Retinal pigment epithelial cell (primary cell): Measurements from ENCODE around the gene PLEKHM3.

Source experiments
- DNase-seq: peaks from one replicate; pipeline ENCODE4 v3.0.0-alpha.2; 2010; ENCODE audit warnings: low read depth
- H3K4me3 ChIP-seq: 2 replicates; pipeline ENCODE4 v1.5.1; 2011; ENCODE audit warnings: mild to moderate bottlenecking, low read length, control low read depth, moderate library complexity
- TF ChIP-seq, protein P1 (sequence below): conservative IDR thresholded peaks from 2 replicates; pipeline ENCODE4 v1.5.1; 2011; ENCODE audit warnings: low read depth, low read length, control low read depth, inconsistent platforms

PLEKHM3 gene

DNA sequence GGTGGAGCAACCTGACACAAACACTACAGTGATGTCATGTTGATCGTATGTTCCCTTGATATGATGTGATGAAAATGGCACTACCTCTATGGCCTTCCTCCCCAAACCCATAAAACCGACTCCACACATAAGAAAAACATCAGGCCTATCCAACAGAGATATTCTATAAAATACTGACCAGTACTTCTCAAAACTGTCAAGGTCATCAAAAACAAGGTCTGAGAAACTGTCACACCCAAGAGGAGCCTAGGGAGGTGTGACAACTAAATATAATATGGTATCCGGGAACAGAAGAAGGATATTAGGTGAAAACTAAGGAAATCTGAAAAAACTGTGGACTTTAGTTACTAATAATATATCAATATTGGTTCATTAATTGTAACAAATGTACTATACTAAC lies 169.7 kb downstream of the PLEKHM3 start:
- DNase-seq, result no peak
- TF ChIP-seq, protein P1, sequence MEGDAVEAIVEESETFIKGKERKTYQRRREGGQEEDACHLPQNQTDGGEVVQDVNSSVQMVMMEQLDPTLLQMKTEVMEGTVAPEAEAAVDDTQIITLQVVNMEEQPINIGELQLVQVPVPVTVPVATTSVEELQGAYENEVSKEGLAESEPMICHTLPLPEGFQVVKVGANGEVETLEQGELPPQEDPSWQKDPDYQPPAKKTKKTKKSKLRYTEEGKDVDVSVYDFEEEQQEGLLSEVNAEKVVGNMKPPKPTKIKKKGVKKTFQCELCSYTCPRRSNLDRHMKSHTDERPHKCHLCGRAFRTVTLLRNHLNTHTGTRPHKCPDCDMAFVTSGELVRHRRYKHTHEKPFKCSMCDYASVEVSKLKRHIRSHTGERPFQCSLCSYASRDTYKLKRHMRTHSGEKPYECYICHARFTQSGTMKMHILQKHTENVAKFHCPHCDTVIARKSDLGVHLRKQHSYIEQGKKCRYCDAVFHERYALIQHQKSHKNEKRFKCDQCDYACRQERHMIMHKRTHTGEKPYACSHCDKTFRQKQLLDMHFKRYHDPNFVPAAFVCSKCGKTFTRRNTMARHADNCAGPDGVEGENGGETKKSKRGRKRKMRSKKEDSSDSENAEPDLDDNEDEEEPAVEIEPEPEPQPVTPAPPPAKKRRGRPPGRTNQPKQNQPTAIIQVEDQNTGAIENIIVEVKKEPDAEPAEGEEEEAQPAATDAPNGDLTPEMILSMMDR, result no peak
- no peak overlapping the region for H3K4me3 ChIP-seq

GRCh38 chr2:207854484-207855440 lies 170.6 kb downstream of the PLEKHM3 start:
- peak; percentile 35 for DNase-seq
- TF ChIP-seq, protein P1, result no peak
- H3K4me3 ChIP-seq, result no peak overlapping the region

- no peak overlapping the region for H3K4me3 ChIP-seq
- TF ChIP-seq, protein P1, result no peak
- DNase-seq, result no peak
Observed at GRCh38 chr2:207852791-207853190, 172.5 kb downstream of the PLEKHM3 start.

DNA sequence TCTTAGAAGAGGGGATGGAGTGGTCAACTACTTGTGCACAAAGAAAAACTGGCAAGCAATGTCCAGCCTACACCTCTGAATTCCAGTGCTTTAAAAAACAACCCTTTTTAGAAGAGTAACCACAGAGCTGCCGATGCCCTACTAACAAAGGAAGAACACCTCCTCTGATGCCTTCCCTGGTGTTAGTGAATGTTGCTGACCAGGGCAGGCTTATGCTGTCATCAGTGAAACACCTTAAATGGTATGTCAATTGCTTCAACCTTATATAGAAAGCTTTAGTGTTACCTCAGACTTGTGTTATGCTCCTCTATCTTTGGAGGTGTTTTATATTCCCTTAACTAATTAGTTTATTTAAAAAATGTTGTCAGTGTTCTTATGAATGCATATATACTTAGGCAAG lies 175.9 kb downstream of the PLEKHM3 start:
- TF ChIP-seq, protein P1, result no peak
- H3K4me3 ChIP-seq, result no peak overlapping the region
- no peak for DNase-seq

DNA sequence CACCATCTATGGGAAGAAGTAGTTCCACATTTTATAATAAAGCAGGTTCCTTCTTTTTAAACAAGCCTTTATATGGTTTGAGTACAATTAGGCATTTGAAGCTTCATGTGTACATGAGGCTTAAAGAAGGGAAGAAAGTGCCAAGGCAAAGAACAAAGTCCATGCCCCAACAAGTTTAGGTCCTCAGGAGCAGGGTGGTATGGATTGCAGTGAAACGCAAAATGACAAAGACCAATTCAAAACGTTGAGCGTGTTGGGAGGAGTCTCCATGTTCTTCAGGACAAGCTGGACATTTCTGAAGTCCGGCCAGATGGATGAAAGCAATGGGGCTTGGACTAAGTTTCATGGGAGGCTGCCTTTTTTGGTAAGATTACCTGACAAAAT lies 176.8 kb downstream of the PLEKHM3 start:
- no peak overlapping the region for H3K4me3 ChIP-seq
- TF ChIP-seq, protein P1, result no peak
- no peak for DNase-seq

GRCh38 chr2:207847807-207848544 lies 177.4 kb downstream of the PLEKHM3 start:
- peak; percentile 99 for DNase-seq
- no peak overlapping the region for H3K4me3 ChIP-seq
- TF ChIP-seq, protein P1, result no peak
